OCI-LY1 (cell line): Measurements from ENCODE around the gene DSPP.
"Not testable (repeated sequence)": the region's sequence is repeated elsewhere in the genome, so short reads cannot be mapped to it uniquely, and the experiment has no call there.

Source experiments
- H2AFZ ChIP-seq: fragments of 200-600 bp; sonication (generic), shearing (Covaris generic); 2 replicates; pipeline ENCODE4 v1.6.0; 2014; ENCODE audit warnings: antibody characterized with exemption, mild to moderate bottlenecking, low read length
- H3F3A ChIP-seq: fragments of 200-600 bp; sonication (generic), shearing (Covaris generic); 2 replicates; pipeline ENCODE4 v1.6.0; 2014; ENCODE audit warnings: mild to moderate bottlenecking, antibody characterized with exemption, low read length, moderate library complexity; ENCODE audit not compliant: insufficient read depth
- H3K27ac ChIP-seq: fragments of 200-600 bp; sonication (generic); 2 replicates; pipeline ENCODE4 v1.5.1; 2014; ENCODE audit warnings: low read length, mixed run types, mild to moderate bottlenecking, low read depth; ENCODE audit not compliant: poor library complexity, severe bottlenecking
- H3K27me3 ChIP-seq: fragments of 200-600 bp; sonication (generic); 2 replicates; pipeline ENCODE4 v1.6.0; 2014; ENCODE audit warnings: antibody characterized with exemption, mild to moderate bottlenecking, low read length, moderate library complexity; ENCODE audit not compliant: insufficient read depth
- H3K36me3 ChIP-seq: fragments of 200-600 bp; sonication (generic); 2 replicates; pipeline ENCODE4 v1.6.1; 2014; ENCODE audit warnings: mild to moderate bottlenecking, antibody characterized with exemption, low read length, moderate library complexity, mixed read lengths; ENCODE audit not compliant: insufficient read depth
- H3K4me1 ChIP-seq: fragments of 200-600 bp; sonication (generic); 2 replicates; pipeline ENCODE4 v1.5.1; 2014; ENCODE audit warnings: mild to moderate bottlenecking, low read length, moderate library complexity; ENCODE audit not compliant: insufficient read depth, severe bottlenecking
- H3K4me2 ChIP-seq: fragments of 200-600 bp; sonication (generic), shearing (Covaris generic); 2 replicates; pipeline ENCODE4 v1.6.1; 2014; ENCODE audit warnings: low read length
- H3K4me3 ChIP-seq: fragments of 200-600 bp; sonication (generic); 2 replicates; pipeline ENCODE4 v1.5.1; 2014; ENCODE audit warnings: low read length, low read depth, mild to moderate bottlenecking, mixed read lengths; ENCODE audit not compliant: poor library complexity, severe bottlenecking
- H3K79me2 ChIP-seq: fragments of 200-600 bp; shearing (Covaris generic); 2 replicates; pipeline ENCODE4 v1.6.1; 2016; ENCODE audit warnings: mixed run types, low read length, mixed read lengths; ENCODE audit not compliant: insufficient read depth
- H3K9ac ChIP-seq: fragments of 200-600 bp; sonication (generic), shearing (Covaris generic); 2 replicates; pipeline ENCODE4 v1.6.1; 2014; ENCODE audit warnings: mild to moderate bottlenecking, low read length, mixed read lengths
- H3K9me2 ChIP-seq: fragments of 200-600 bp; sonication (generic), shearing (Covaris generic); 2 replicates; pipeline ENCODE4 v1.6.1; 2014; ENCODE audit warnings: low read depth, mild to moderate bottlenecking, low read length, mixed read lengths
- H3K9me3 ChIP-seq: fragments of 200-600 bp; shearing (Covaris generic); 2 replicates; pipeline ENCODE4 v1.6.1; 2014; ENCODE audit warnings: low read length, mixed read lengths
- H4K20me1 ChIP-seq: fragments of 200-600 bp; sonication (generic), shearing (Covaris generic); 2 replicates; pipeline ENCODE4 v1.6.0; 2016; ENCODE audit warnings: mild to moderate bottlenecking, low read length; ENCODE audit not compliant: insufficient read depth
- EZH2 ChIP-seq: fragments of 200-600 bp; sonication (generic), shearing (Covaris generic); IDR thresholded peaks from 2 replicates; pipeline ENCODE4 v1.8.0; 2017; ENCODE audit warnings: borderline replicate concordance, mixed run types, mild to moderate bottlenecking, antibody characterized with exemption, low read length, moderate library complexity, mixed read lengths
- TF ChIP-seq, protein P1 (sequence below): fragments of 200-600 bp; sonication (generic), shearing (Covaris generic); IDR thresholded peaks from 2 replicates; pipeline ENCODE4 v1.5.1; 2017; ENCODE audit warnings: mild to moderate bottlenecking, antibody characterized with exemption, low read length, moderate library complexity, mixed read lengths

DSPP gene

DNA sequence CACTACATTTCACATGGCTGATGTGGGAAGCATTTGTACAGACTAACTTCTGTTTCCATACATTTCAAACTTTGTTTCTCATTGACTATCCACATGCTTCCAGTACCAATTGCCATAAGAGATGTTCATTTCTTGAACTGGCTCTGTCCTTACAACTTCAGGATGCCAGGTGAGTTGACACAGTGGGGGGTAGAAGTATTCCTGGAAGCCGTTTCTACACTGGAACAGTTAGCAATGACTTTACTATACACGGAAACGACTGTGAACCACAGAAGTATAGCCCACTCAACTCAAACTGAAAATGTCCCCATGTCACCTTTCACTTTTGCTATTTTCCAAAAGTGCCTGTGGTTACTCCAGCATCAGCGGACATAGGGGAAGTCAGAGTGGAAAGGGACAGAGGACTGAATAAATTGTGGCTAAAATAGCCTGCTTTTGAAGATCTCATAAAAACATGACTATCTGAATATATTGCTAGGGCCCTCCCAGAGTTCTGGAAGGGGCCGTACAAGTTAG is 38.0 kb upstream of the DSPP start:
- H3F3A ChIP-seq = no peaks in the 10 kb centered on the region
- no peaks in the 10 kb centered on the region for H4K20me1 ChIP-seq
- no peaks in the 10 kb centered on the region for H3K79me2 ChIP-seq
- no peaks in the 10 kb centered on the region for H3K4me1 ChIP-seq
- H3K9me2 ChIP-seq = no peaks in the 10 kb centered on the region
- no peak for TF ChIP-seq EZH2
- TF ChIP-seq, protein P1, sequence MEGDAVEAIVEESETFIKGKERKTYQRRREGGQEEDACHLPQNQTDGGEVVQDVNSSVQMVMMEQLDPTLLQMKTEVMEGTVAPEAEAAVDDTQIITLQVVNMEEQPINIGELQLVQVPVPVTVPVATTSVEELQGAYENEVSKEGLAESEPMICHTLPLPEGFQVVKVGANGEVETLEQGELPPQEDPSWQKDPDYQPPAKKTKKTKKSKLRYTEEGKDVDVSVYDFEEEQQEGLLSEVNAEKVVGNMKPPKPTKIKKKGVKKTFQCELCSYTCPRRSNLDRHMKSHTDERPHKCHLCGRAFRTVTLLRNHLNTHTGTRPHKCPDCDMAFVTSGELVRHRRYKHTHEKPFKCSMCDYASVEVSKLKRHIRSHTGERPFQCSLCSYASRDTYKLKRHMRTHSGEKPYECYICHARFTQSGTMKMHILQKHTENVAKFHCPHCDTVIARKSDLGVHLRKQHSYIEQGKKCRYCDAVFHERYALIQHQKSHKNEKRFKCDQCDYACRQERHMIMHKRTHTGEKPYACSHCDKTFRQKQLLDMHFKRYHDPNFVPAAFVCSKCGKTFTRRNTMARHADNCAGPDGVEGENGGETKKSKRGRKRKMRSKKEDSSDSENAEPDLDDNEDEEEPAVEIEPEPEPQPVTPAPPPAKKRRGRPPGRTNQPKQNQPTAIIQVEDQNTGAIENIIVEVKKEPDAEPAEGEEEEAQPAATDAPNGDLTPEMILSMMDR = no peak
- H3K27ac ChIP-seq = no peak overlapping the region
- no peak overlapping the region for H3K9ac ChIP-seq
- H3K4me3 ChIP-seq = no peak overlapping the region
- H3K27me3 ChIP-seq = no peaks in the 10 kb centered on the region
- H3K4me2 ChIP-seq = no peak overlapping the region
- no peak overlapping the region for H2AFZ ChIP-seq
- no peaks in the 10 kb centered on the region for H3K36me3 ChIP-seq
- H3K9me3 ChIP-seq = no peaks in the 10 kb centered on the region

DNA sequence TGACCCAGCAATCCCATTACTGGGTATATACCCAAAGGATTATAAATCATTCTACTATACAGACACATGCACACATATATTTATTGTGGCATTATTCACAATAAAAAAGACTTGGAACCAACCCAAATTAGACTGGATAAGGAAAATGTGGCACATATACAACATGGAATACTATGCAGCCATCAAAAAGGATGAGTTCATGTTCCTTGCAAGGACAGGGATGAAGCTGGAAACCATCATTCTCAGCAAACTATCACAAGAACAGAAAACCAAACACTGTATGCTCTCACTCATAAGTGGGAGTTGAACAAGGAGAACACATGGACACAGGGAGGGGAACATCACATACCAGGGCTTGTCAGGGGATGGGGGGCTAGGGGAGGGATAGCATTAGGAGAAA is 34.0 kb upstream of the DSPP start:
- not testable (repeated sequence) for H3K9me2 ChIP-seq, H3K9ac ChIP-seq, H3K27ac ChIP-seq, H3F3A ChIP-seq, H3K4me2 ChIP-seq, H2AFZ ChIP-seq, H3K36me3 ChIP-seq, H3K9me3 ChIP-seq, H4K20me1 ChIP-seq, H3K4me1 ChIP-seq, H3K27me3 ChIP-seq, H3K4me3 ChIP-seq, H3K79me2 ChIP-seq

DNA sequence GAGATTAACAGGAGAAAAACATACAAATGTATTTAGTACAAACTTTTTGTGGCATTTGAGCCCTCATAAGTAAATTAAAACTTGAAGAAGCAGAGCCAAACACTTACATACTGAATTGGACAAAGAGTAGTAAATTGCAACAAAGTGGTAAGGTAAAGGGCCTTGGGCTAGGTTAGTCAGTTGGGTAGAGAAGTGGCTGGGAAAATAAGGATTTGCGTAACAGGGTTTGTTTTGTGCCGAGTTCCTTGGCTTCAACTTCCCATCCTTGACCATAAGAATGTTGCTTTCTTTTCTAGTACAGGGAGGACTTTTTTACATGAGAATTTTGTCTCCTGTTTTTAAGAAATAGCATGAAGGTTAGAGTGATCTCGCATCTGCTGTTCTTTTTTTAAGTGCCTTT is 33.3 kb upstream of the DSPP start:
- Histone ChIP-seq H3K4me1 (no peaks in the 10 kb centered on the region), H3K27ac (no peak overlapping the region), H3K4me3 (no peak overlapping the region), H2AFZ (no peak overlapping the region), H4K20me1 (no peaks in the 10 kb centered on the region), H3K4me2 (no peak overlapping the region), H3K36me3 (no peaks in the 10 kb centered on the region), H3K9me2 (no peaks in the 10 kb centered on the region), H3K79me2 (no peaks in the 10 kb centered on the region), H3F3A (no peaks in the 10 kb centered on the region), H3K9me3 (no peaks in the 10 kb centered on the region), H3K9ac (no peak overlapping the region), H3K27me3 (no peaks in the 10 kb centered on the region)
- no peak for TF ChIP-seq EZH2
- TF ChIP-seq, protein P1 = no peak

DNA sequence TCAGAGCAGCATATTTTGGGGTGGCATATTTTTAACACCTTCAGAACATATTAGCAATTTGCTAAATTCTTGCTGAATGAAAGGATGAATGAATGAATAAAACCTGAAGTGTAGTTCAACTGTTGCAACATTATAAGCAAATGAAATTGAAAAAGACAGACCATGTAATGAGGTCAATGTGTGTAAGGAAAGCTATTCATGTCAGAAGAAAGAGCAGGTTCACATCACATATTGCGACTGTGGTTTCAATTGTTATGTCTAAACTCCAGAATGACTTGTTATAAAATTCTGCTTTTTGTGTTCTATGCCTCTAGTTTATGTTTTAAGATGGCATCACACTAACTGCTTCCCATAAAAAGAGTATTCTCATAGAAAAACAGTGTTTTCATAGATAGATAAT is 32.9 kb upstream of the DSPP start:
- no peak overlapping the region for H3K27ac ChIP-seq
- H3K9ac ChIP-seq = no peak overlapping the region
- no peak overlapping the region for H2AFZ ChIP-seq
- no peaks in the 10 kb centered on the region for H3K4me1 ChIP-seq
- no peaks in the 10 kb centered on the region for H3K79me2 ChIP-seq
- H3K27me3 ChIP-seq = no peaks in the 10 kb centered on the region
- H3K9me3 ChIP-seq = no peaks in the 10 kb centered on the region
- H3F3A ChIP-seq = no peaks in the 10 kb centered on the region
- no peaks in the 10 kb centered on the region for H3K9me2 ChIP-seq
- no peaks in the 10 kb centered on the region for H4K20me1 ChIP-seq
- H3K4me3 ChIP-seq = no peak overlapping the region
- H3K36me3 ChIP-seq = no peaks in the 10 kb centered on the region
- TF ChIP-seq EZH2 = no peak
- TF ChIP-seq, protein P1 = no peak
- H3K4me2 ChIP-seq = no peak overlapping the region
